ENCODE results near the gene IFI6. TPM values are rescaled to one million over a fixed set of nuclear protein-coding genes. Genes with fewer than 3 reads are reported as not detected.
"Not testable (repeated sequence)": the region's sequence is repeated elsewhere in the genome, so short reads cannot be mapped to it uniquely, and the experiment has no call there.

Gene IFI6
- total RNA-seq, 2 experiments from 2014 or later, result 271 to 272 TPM

DNA sequence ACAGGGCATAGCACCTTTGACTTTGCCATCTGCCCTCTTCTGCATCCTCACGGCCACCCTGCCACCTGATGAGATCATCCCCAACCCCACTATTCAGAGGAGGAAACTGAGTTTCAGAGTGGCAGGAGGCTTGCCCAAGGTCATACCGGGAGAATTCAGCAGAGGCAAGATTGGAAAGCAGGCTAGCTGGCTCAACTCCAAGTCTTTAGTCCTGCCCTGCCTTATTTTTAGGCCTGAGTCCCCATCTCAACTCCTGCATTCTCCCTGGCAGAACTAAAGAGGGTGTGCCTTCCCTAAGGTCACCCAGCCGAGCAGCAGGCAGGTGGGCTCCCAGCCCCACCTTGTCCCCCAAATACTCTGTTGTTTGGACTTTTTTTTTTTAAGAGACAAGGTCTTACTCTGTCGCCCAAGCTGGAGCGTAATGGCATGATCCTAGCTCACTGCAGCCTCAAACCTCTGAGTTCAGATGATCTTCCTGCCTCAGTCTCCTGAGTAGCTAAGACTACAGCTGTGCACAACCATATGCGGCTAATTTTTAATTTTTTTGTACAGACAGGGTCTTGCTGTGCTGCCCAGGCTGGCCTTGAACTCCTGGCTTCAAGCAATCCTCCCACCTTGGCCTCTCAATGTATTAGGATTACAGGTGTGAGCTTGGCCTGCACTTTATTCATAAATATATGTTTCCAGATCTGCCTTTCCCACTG, 23.2 kb downstream of the IFI6 start:
- Mint-ChIP-seq H3K27me3 (ENCODE audit: low read depth) (no peaks in the 10 kb centered on the region), H3K9me3 (ENCODE audit: insufficient read depth) (no peaks in the 10 kb centered on the region), H3K36me3 (ENCODE audit: low read depth) (no peaks in the 10 kb centered on the region), H3K27ac (no peak overlapping the region), H3K4me1 (ENCODE audit: low read depth) (peaks cover 22% of the 10 kb centered on the region), H3K4me3 (no peak overlapping the region)
- ATAC-seq (no peak), DNase-seq (no peak)
- ChIA-PET CTCF (interaction anchor here (1.2 to 2.9 kb wide), 5 partner anchors 14 to 30 kb away, joined by 3 to 22 read pairs (median 5); no protein-coding TSS in a partner anchor), POLR2A (interaction anchor here (0.8 kb wide), 1 partner anchor 14 kb away, joined by 3 read pairs; no protein-coding TSS in a partner anchor)

DNA sequence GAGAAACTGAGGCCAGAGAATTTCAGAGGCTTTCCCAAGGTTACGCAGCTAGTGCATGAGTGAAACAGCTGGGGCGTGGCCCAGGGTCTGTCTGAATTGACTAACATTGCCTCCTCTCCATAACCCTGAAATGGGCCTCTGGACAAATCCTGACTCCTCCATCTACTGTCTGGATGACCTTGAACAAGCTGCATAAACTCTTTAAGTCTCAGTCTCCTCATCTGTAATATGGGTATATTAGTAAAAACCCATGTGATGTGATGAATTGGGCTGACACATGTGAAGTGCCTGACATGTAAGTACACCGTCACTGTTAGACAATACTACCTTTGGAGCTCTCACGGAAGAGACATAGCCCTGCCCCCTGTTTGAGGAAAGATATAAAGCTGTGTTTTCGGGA, 24.7 kb downstream of the IFI6 start:
- no peak for DNase-seq
- Mint-ChIP-seq H3K27me3 (ENCODE audit: low read depth) (no peaks in the 10 kb centered on the region), H3K4me3 (no peak overlapping the region), H3K27ac (no peak overlapping the region), H3K9me3 (ENCODE audit: insufficient read depth) (no peaks in the 10 kb centered on the region), H3K4me1 (ENCODE audit: low read depth) (peaks cover 28% of the 10 kb centered on the region), H3K36me3 (ENCODE audit: low read depth) (no peaks in the 10 kb centered on the region)
- POLR2A ChIA-PET, result no interaction called here
- CTCF ChIA-PET, result interaction anchor here (0.8 to 2.0 kb wide), 3 partner anchors 15 to 91 kb away, joined by 3 to 18 read pairs (median 3); no protein-coding TSS in a partner anchor
- ATAC-seq, result no peak

DNA sequence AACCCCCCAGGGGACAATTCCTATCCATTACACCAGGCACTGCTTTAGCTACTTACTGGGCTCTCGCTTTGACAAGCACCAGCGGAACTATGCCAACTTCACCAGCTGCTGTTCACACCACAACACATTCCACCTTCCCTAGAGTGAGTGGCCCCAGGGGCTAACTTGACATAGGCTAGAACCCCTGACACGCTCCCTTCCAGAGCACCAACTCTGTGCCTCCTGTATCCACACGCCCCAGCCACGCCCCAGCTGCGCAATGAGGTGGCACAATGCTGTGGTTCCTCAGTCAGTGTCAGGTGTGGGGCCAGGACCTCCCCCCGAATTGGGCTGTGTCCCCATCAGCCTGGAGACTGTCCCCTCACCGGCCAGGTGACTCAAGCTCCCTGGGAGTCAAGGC, 25.3 kb downstream of the IFI6 start:
- H3K27ac Mint-ChIP-seq, result no peak overlapping the region
- no peaks in the 10 kb centered on the region for H3K27me3 Mint-ChIP-seq (ENCODE audit: low read depth)
- ChIA-PET CTCF (interaction anchor here (1.3 to 2.0 kb wide), 2 partner anchors 16 to 23 kb away, joined by 5 to 18 read pairs; no protein-coding TSS in a partner anchor), POLR2A (interaction anchor here (1.0 kb wide), 1 partner anchor 16 kb away, joined by 6 read pairs; no protein-coding TSS in a partner anchor)
- peaks cover 28% of the 10 kb centered on the region for H3K4me1 Mint-ChIP-seq (ENCODE audit: low read depth)
- H3K36me3 Mint-ChIP-seq (ENCODE audit: low read depth), result no peaks in the 10 kb centered on the region
- no peak overlapping the region for H3K4me3 Mint-ChIP-seq
- ATAC-seq (no peak), DNase-seq (no peak)
- no peaks in the 10 kb centered on the region for H3K9me3 Mint-ChIP-seq (ENCODE audit: insufficient read depth)

DNA sequence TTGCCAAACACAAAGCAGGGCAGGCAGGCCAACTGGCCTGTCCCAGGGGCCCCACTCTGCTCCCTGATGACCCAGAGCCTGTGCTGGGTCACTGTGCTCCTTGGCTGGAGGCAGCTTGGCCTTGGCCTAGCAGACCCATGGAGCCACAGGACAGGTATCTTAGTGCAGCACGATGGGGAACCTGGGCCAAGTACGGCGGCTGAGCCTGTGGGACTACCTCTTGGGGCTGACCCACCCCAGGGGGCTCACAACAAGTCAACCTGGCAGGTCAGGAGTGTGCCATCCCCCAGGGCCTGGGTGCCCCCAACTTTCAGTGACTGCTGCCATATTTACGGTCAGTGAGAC, 26.9 kb downstream of the IFI6 start:
- Mint-ChIP-seq H3K4me1 (ENCODE audit: low read depth) (peaks cover 17% of the 10 kb centered on the region), H3K36me3 (ENCODE audit: low read depth) (no peaks in the 10 kb centered on the region), H3K4me3 (no peak overlapping the region), H3K9me3 (ENCODE audit: insufficient read depth) (no peaks in the 10 kb centered on the region), H3K27me3 (ENCODE audit: low read depth) (no peaks in the 10 kb centered on the region), H3K27ac (no peak overlapping the region)
- DNase-seq, result no peak
- CTCF ChIA-PET, result interaction anchor here (0.7 to 2.8 kb wide), 7 partner anchors 14 to 191 kb away, joined by 3 to 57 read pairs (median 6); no protein-coding TSS in a partner anchor
- no peak for ATAC-seq
- POLR2A ChIA-PET, result interaction anchor here (0.6 to 1.0 kb wide), 3 partner anchors 14 to 129 kb away, joined by 3 read pairs; no protein-coding TSS in a partner anchor

DNA sequence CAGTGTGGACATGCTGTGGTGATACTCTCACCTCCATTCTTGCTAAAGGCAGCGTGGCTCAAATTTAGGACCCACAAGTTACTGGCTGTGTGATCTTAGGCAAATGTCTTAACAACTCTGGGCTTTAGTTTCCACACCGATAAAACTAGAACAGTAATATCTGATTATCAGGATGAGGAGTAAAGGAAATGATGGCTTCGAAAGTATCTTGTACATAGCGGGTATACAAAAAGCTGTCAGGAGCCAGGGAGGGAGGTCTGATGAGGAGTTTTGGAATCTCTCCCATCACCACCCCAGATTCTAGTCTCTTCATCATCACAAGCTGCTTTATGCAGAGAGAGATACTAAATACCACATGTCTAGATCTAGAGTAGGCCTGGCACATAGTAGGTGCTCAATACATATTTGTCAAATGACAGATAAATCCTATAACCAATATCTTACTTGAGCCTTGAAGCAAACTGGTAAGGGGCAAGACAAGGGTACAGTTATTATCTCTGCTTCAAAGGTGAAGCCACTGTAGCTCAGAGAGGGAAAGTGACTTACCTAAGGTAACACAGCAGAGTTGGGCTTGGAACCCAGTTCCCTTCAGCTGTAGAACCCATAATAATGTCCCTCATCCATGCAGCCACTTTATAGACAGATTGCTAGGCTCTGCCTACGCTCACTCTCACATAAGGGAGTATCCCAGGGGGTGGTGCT, 27.5 kb downstream of the IFI6 start:
- no peak for DNase-seq

DNA sequence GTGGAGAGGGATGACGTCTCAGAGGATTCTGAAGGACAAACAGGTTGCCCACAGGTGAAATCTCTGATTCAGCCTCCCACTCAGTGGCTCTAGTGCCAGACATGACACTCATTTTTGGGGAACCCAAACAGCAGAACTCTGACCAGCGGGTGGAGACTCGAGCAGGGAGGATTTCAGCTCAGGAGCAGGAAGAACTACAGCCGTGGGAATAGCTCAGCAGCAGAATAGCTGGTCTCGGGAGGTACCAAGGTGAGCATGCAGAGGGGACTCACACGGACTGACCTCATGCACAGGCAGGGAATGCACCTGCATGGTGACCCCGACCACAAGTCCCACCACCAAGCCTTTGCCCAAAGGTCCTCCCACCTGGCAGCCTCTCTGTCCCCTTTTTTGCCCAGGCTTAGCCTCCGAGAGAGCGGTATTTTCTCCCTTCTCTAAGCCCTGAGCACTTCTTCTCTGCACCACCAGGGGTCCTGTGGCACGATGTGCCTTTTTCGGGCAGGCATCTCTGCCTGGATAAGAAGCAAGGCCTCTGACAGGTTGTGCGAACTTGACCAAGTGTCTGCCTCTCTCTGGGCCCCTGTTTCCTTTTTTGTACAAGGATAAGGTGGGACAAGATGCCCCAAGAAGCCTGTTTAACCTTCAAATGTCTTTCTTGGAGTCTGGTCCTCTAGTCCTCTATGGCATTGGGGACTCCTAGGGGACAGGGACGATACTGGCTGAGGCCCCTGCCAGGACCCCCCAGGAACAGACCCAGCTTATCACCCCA, 28.2 kb downstream of the IFI6 start:
- ChIA-PET POLR2A (interaction anchor here (1.0 kb wide), 1 partner anchor 15 kb away, joined by 3 read pairs; no protein-coding TSS in a partner anchor), CTCF (interaction anchor here (1.0 to 2.8 kb wide), 8 partner anchors 15 to 192 kb away, joined by 3 to 57 read pairs (median 6); no protein-coding TSS in a partner anchor)
- Mint-ChIP-seq H3K27me3 (ENCODE audit: low read depth) (no peaks in the 10 kb centered on the region), H3K4me1 (ENCODE audit: low read depth) (peaks cover 22% of the 10 kb centered on the region), H3K27ac (no peak overlapping the region), H3K36me3 (ENCODE audit: low read depth) (no peaks in the 10 kb centered on the region), H3K9me3 (ENCODE audit: insufficient read depth) (no peaks in the 10 kb centered on the region), H3K4me3 (no peak overlapping the region)
- peak; percentile 76 for DNase-seq
- ATAC-seq, result peak; percentile 97

More for the DNA sequence above, 27.5 kb downstream of the IFI6 start:
- peaks cover 17% of the 10 kb centered on the region for H3K4me1 Mint-ChIP-seq (ENCODE audit: low read depth)
- ATAC-seq, result no peak
- H3K27me3 Mint-ChIP-seq (ENCODE audit: low read depth), result no peaks in the 10 kb centered on the region
- no peak overlapping the region for H3K4me3 Mint-ChIP-seq
- no peak overlapping the region for H3K27ac Mint-ChIP-seq
- no peaks in the 10 kb centered on the region for H3K36me3 Mint-ChIP-seq (ENCODE audit: low read depth)
- ChIA-PET CTCF (interaction anchor here (0.7 to 2.8 kb wide), 9 partner anchors 14 to 191 kb away, joined by 3 to 57 read pairs (median 6); no protein-coding TSS in a partner anchor), POLR2A (interaction anchor here (0.6 to 1.0 kb wide), 3 partner anchors 14 to 130 kb away, joined by 3 read pairs; no protein-coding TSS in a partner anchor)
- H3K9me3 Mint-ChIP-seq (ENCODE audit: insufficient read depth), result no peaks in the 10 kb centered on the region

DNA sequence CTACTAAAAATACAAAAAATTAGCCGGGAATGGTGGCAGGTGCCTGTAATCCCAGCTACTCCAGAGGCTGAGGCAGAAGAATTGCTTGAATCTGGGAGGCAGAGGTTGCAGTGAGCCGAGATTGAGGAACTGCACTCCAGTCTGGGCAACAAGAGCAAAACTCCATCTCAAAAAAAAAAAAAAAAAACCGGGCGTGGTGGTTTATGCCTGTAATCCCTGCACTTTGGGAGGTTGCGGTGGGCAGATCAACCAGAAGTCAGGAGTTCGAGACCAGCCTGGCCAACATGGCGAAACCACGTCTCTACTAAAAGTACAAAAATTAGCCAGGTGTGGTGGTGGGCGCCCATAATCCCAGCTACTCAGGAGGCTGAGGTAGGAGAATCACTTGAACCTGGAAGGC, 31.5 kb downstream of the IFI6 start:
- H3K27me3 Mint-ChIP-seq (ENCODE audit: low read depth); H3K36me3 Mint-ChIP-seq (ENCODE audit: low read depth); DNase-seq; H3K27ac Mint-ChIP-seq; H3K4me3 Mint-ChIP-seq; ATAC-seq; H3K9me3 Mint-ChIP-seq (ENCODE audit: insufficient read depth): not testable (repeated sequence)
- H3K4me1 Mint-ChIP-seq (ENCODE audit: low read depth), result peaks cover 41% of the 10 kb centered on the region
- ChIA-PET POLR2A (interaction anchor here (1.3 kb wide), 1 partner anchor 22 kb away, joined by 4 read pairs; no protein-coding TSS in a partner anchor), CTCF (interaction anchor here (1.2 to 2.9 kb wide), 3 partner anchors 9 to 32 kb away, joined by 5 to 19 read pairs (median 8); no protein-coding TSS in a partner anchor)

DNA sequence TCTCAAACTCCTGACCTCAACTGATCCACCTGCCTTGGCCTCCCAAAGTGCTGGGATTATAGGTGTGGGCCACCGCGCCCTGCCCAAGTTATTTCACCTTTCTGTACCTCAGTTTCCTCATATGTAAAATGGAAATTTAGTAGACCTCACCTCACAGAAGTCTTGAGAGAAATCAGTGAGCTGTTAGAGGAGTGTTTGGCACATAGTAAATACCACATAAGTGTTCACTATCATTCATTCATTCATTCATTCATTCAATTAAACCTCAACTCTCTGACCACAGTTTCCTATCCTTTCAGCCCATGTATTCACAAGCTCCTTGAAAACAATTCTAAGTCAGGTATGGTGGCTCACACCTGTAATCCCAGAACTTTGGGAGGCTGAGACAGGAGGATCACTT, 33.2 kb downstream of the IFI6 start:
- Mint-ChIP-seq H3K4me1 (ENCODE audit: low read depth) (peaks cover 43% of the 10 kb centered on the region), H3K27ac (no peak overlapping the region), H3K4me3 (no peak overlapping the region), H3K36me3 (ENCODE audit: low read depth) (no peaks in the 10 kb centered on the region), H3K27me3 (ENCODE audit: low read depth) (no peaks in the 10 kb centered on the region), H3K9me3 (ENCODE audit: insufficient read depth) (no peaks in the 10 kb centered on the region)
- ATAC-seq, result no peak
- ChIA-PET CTCF (interaction anchor here (0.5 to 1.8 kb wide), 7 partner anchors 10 to 33 kb away, joined by 3 to 6 read pairs (median 4); partner anchors contain the start of gene IFI6), POLR2A (interaction anchor here (0.7 to 1.5 kb wide), 3 partner anchors 19 to 24 kb away, joined by 3 to 4 read pairs (median 3); no protein-coding TSS in a partner anchor)
- no peak for DNase-seq

DNA sequence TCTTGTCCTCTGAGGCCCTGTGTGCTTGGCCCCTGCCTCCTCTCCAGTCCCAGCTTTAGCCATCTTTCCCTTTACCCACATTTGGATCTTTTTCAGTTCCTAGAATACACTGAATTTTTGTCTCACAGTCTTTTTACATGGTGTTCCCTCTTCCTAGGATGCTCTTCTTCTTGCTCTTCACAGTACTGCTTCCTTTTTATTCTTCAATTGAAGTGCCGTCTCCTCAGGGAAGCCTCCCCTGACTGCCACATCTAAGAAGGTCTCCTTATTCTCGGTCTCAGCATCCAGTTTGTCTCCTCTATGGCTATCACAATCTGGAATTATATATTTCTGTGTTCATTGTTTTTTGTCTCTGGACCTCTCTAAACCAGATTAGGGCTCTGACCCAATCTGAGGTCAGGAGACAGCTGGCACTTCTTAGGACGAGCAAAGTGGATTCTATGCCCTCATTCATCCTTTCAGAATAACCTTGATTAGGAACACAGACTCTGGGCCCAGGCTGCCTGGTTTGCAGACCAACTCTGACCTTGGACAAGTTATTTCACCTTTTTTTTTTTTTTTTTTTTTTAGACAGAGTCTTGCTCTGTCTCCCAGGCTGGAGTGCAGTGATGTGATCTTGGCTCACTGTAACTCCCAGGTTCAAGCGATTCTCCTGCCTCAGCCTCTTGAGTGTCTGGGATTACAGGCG, 33.8 kb downstream of the IFI6 start:
- H3K4me1 Mint-ChIP-seq (ENCODE audit: low read depth), result peaks cover 43% of the 10 kb centered on the region
- no peak for ATAC-seq
- no peak for DNase-seq
- no peaks in the 10 kb centered on the region for H3K27me3 Mint-ChIP-seq (ENCODE audit: low read depth)
- ChIA-PET CTCF (interaction anchor here (0.9 to 1.8 kb wide), 7 partner anchors 9 to 33 kb away, joined by 3 to 6 read pairs (median 4); partner anchors contain the start of gene IFI6), POLR2A (interaction anchor here (0.9 to 1.5 kb wide), 3 partner anchors 20 to 25 kb away, joined by 3 to 4 read pairs (median 3); no protein-coding TSS in a partner anchor)
- no peaks in the 10 kb centered on the region for H3K36me3 Mint-ChIP-seq (ENCODE audit: low read depth)
- no peak overlapping the region for H3K4me3 Mint-ChIP-seq
- H3K9me3 Mint-ChIP-seq (ENCODE audit: insufficient read depth), result no peaks in the 10 kb centered on the region
- H3K27ac Mint-ChIP-seq, result no peak overlapping the region

DNA sequence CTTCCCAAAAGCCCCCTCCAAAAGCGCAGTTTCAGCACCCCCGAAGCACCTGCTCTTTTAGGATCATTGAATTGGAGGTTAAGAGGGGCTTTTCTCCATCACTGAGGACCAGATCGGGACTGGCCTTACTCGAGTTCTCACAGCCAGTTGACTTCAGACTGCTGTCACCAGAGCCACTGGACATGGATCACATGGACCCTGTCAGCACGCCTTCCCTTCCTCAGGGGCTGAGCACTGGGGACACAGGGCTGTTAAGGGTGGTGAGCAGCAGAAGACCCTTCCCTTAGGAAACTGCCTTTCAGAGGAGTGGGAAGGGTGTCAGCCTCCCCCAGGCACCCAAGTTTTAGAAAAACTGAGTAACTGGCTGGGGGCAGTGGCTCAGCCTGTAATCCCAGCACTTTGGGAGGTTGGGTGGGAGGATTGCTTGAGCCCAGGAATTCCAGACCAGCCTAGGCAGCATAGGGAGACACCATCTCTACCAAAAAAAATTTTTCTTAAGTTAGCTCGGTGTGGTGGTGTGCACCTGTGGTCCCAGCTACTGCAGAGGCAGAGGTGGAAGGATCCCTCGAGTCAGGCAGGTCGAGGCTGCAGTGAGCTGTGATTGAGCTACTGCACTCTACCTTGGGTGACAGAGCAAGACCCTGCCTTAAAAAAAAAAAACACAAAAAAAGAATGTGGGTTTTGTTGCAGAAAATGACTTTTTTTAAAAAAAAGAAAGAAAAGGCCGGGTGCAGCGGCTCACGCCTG, 36.4 kb downstream of the IFI6 start:
- H3K9me3 Mint-ChIP-seq (ENCODE audit: insufficient read depth), result no peaks in the 10 kb centered on the region
- CTCF ChIA-PET, result no interaction called here
- DNase-seq (peak; percentile 20), ATAC-seq (no peak)
- no peaks in the 10 kb centered on the region for H3K27me3 Mint-ChIP-seq (ENCODE audit: low read depth)
- H3K4me3 Mint-ChIP-seq, result no peak overlapping the region
- no peak overlapping the region for H3K27ac Mint-ChIP-seq
- no peaks in the 10 kb centered on the region for H3K36me3 Mint-ChIP-seq (ENCODE audit: low read depth)
- H3K4me1 Mint-ChIP-seq (ENCODE audit: low read depth), result peaks cover 69% of the 10 kb centered on the region
- POLR2A ChIA-PET, result interaction anchor here (0.6 kb wide), 1 partner anchor 28 kb away, joined by 4 read pairs; no protein-coding TSS in a partner anchor
